GM18517 (cell line): Measurements from ENCODE around the gene NXT2.
"Not testable (repeated sequence)": the region's sequence is repeated elsewhere in the genome, so short reads cannot be mapped to it uniquely, and the experiment has no call there.

Experiments
- ATAC-seq: cut with Tn5 transposase; IDR thresholded peaks from one replicate; pipeline ENCODE4 v1.9.1; 2021; ENCODE audit warnings: mild to moderate bottlenecking, moderate library complexity; ENCODE audit not compliant: unreplicated experiment

Gene NXT2

GRCh38 chrX:109536439-109537323, at the start of gene NXT2:
Gene NXT2 (plus strand): TSS chrX:109536844. CDS start chrX:109537007, 163 bp downstream.
- peak; percentile 86 for ATAC-seq

- ATAC-seq: peak; percentile 45
Measured at GRCh38 chrX:109487640-109488039, 49.0 kb upstream of the NXT2 start.

GRCh38 chrX:109489174-109489573, 47.5 kb upstream of the NXT2 start:
- ATAC-seq: no peak

GRCh38 chrX:109498434-109498833, 38.2 kb upstream of the NXT2 start:
- ATAC-seq: no peak

- ATAC-seq: no peak
Measured at GRCh38 chrX:109501176-109501575, 35.5 kb upstream of the NXT2 start.

- no peak for ATAC-seq
Measured at GRCh38 chrX:109508915-109509314, 27.7 kb upstream of the NXT2 start.

GRCh38 chrX:109511113-109511512, 25.5 kb upstream of the NXT2 start:
- no peak for ATAC-seq

GRCh38 chrX:109519001-109519400, 17.6 kb upstream of the NXT2 start:
- no peak for ATAC-seq

GRCh38 chrX:109533005-109533404, 3.6 kb upstream of the NXT2 start:
- ATAC-seq: peak; percentile 30

- ATAC-seq: no peak
Measured at GRCh38 chrX:109533631-109534030, 3.0 kb upstream of the NXT2 start.

GRCh38 chrX:109534933-109535332, 1.7 kb upstream of the NXT2 start:
- no peak for ATAC-seq

GRCh38 chrX:109535578-109535977, 1.1 kb upstream of the NXT2 start:
- no peak for ATAC-seq

GRCh38 chrX:109537324-109537665, 651 bp downstream of the NXT2 start:
- no peak for ATAC-seq

GRCh38 chrX:109539007-109539406, 2.4 kb downstream of the NXT2 start:
- ATAC-seq: not testable (repeated sequence)

GRCh38 chrX:109553862-109554261, 17.2 kb downstream of the NXT2 start:
- no peak for ATAC-seq

- not testable (repeated sequence) for ATAC-seq
Measured at GRCh38 chrX:109576083-109576482, 39.4 kb downstream of the NXT2 start.

- no peak for ATAC-seq
Measured at GRCh38 chrX:109577055-109577454, 40.4 kb downstream of the NXT2 start.

- no peak for ATAC-seq
Measured at GRCh38 chrX:109578916-109579315, 42.3 kb downstream of the NXT2 start.

GRCh38 chrX:109585488-109585887, 48.8 kb downstream of the NXT2 start:
- ATAC-seq: no peak

GRCh38 chrX:109590176-109590575, 53.5 kb downstream of the NXT2 start:
- no peak for ATAC-seq
